DND-41 (cell line): ENCODE results near the gene HSF4.

ENCODE experiments used
- ATAC-seq: fragments of 200-7000 bp; cut with Tn5 transposase; 3 replicates; pipeline ENCODE4 v1.9.1; 2021; ENCODE audit warnings: low read depth; ENCODE audit not compliant: insufficient read depth
- DNase-seq: peaks from one replicate; pipeline ENCODE4 v3.0.0-alpha.2; 2020
- H2AFZ ChIP-seq: 2 replicates; pipeline ENCODE4 v1.6.0; 2012; ENCODE audit warnings: low read depth, low read length
- H3K27ac ChIP-seq: 2 replicates; pipeline ENCODE4 v1.5.1; 2012; ENCODE audit warnings: low read length, inconsistent platforms
- H3K27me3 ChIP-seq: fragments of 200-600 bp; sonication (generic); 2 replicates; pipeline ENCODE4 v1.6.0; 2012; ENCODE audit warnings: low read length, mild to moderate bottlenecking, inconsistent platforms; ENCODE audit not compliant: insufficient read depth, poor library complexity
- H3K36me3 ChIP-seq: 2 replicates; pipeline ENCODE4 v1.5.1; 2012; ENCODE audit warnings: low read length, inconsistent platforms; ENCODE audit not compliant: insufficient read depth
- H3K4me1 ChIP-seq: 2 replicates; pipeline ENCODE4 v1.5.1; 2012; ENCODE audit warnings: mild to moderate bottlenecking, low read length; ENCODE audit not compliant: insufficient read depth
- H3K4me2 ChIP-seq: 2 replicates; pipeline ENCODE4 v1.6.0; 2012; ENCODE audit warnings: mild to moderate bottlenecking, moderate library complexity, low read length, inconsistent platforms; ENCODE audit not compliant: insufficient read depth
- H3K4me3 ChIP-seq, 2 experiments: fragments of 200-600 bp in 1 of 2; shearing (Covaris generic) in 1 of 2; 2 replicates each; pipeline ENCODE4 v1.5.1; 2012 to 2016; ENCODE audit warnings: inconsistent platforms in 2 of 2, low read length in 2 of 2, mild to moderate bottlenecking in 2 of 2, low read depth in 1 of 2, moderate library complexity in 1 of 2
- H3K79me2 ChIP-seq: 2 replicates; pipeline ENCODE4 v1.6.0; 2012; ENCODE audit warnings: low read length, inconsistent platforms; ENCODE audit not compliant: insufficient read depth
- H3K9ac ChIP-seq: 2 replicates; pipeline ENCODE4 v1.6.0; 2012; ENCODE audit warnings: low read depth, mild to moderate bottlenecking, inconsistent platforms, low read length, moderate library complexity
- H3K9me3 ChIP-seq: 2 replicates; pipeline ENCODE4 v1.5.1; 2012; ENCODE audit warnings: low read length, moderate library complexity, mild to moderate bottlenecking, inconsistent platforms; ENCODE audit not compliant: insufficient read depth, severe bottlenecking
- H4K20me1 ChIP-seq: 2 replicates; pipeline ENCODE4 v1.6.0; 2012; ENCODE audit warnings: low read length; ENCODE audit not compliant: insufficient read depth
- CTCF ChIP-seq: IDR thresholded peaks from 2 replicates; pipeline ENCODE4 v1.5.1; 2012; ENCODE audit warnings: borderline replicate concordance, low read length, moderate library complexity, mild to moderate bottlenecking; ENCODE audit not compliant: poor library complexity, severe bottlenecking; ENCODE audit errors: extremely low read depth
- EZH2 ChIP-seq: IDR thresholded peaks from 3 replicates; pipeline ENCODE4 v1.6.1; 2012; ENCODE audit warnings: borderline replicate concordance, low read depth, mild to moderate bottlenecking, moderate library complexity, low read length, inconsistent platforms; ENCODE audit not compliant: severe bottlenecking

HSF4 gene

DNA sequence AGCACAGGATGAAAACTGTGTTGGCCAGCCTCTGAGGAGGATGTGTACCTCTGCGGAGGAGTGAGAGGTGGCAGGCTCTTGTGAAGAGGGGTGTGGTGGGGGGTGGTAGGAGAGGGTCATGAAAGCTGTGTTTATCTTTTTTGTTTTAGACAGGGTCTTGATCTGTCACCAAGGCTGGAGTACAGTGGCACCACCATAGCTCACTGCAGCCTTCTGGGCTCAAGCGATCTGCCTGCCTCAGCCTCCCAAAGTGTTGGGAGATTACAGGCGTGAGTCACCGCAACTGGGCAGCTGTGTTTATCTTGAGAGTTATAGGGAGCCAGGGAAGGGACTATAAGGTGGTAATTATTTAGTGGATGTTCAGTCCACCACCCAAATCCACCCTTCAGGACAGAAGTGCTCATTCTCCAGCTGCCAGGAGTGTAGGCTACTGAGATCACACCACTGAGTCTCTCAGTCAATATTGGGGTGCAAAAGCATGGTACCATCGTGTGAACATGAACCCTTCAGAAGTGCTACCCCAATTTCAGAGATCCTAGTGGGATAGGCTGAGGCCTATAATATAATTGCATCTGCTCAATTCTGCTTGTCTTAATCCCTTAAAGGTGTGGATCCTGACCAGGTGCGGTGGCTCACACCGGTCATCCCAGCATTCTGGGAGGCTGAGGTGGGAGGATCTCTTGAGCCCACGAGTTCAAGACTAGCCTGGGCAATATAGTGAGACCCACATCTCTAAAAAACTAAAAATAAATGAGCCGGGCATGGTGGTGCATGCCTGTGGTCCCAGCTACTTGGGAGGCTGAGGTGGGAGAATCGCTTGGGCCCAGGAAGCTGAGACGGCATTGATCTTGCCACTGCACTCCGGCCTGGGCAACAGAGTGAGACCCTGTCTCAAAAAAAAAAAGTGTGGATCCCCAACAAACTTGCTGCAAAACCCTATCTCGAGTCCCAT, 26.2 kb downstream of the HSF4 start:
- ATAC-seq (no peak), DNase-seq (no peak)
- H3K27ac ChIP-seq = no peak overlapping the region
- peaks cover 40% of the 10 kb centered on the region for H3K4me1 ChIP-seq
- H3K9ac ChIP-seq = peak overlapping the region; percentile 85
- H3K79me2 ChIP-seq = peaks cover 41% of the 10 kb centered on the region
- H2AFZ ChIP-seq = peak overlapping the region; percentile 80
- H3K4me3 ChIP-seq = peak overlapping the region in 1 of 2 experiments; percentile 94; a peak in 1 of 4 replicates
- peaks cover 34% of the 10 kb centered on the region for H3K36me3 ChIP-seq
- H3K4me2 ChIP-seq = peak overlapping the region; percentile 96
- TF ChIP-seq CTCF (no peak), EZH2 (no peak)
- H3K9me3 ChIP-seq = no peaks in the 10 kb centered on the region
- no peaks in the 10 kb centered on the region for H3K27me3 ChIP-seq
- H4K20me1 ChIP-seq = peaks cover 25% of the 10 kb centered on the region

DNA sequence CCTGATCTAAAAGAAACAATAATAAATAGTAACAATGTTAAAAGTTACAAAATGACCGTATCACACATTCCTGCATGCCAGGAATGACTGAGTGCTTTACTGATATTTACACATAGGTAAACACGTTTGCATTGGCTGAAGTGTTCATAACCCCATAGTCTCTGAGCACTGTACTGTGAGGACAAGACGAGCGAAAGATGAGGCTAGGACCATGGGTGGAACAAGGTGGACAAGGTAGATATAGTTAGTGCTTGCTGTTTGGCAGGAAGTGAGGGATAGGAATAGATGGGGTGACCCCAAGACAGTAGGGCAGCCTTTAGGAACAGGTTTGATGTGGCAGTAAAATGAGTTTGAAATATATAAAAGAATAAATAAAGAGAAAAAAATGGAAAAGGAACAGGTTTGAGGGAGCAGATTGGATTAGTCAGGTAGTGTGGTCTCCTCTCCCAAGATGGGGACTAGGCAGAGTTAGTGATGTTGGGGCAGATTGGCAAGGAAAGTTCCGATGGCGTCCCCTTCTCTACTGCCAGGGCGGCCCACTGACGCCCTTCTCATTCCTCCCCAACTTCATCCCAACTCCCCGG, 27.0 kb downstream of the HSF4 start:
- TF ChIP-seq CTCF (no peak), EZH2 (no peak)
- H3K4me1 ChIP-seq = peaks cover 37% of the 10 kb centered on the region
- peak overlapping the region; percentile 80 for H2AFZ ChIP-seq
- ATAC-seq = 0 out of 3 replicates have a peak, but pooled peaks have one; percentile 0
- peaks cover 29% of the 10 kb centered on the region for H4K20me1 ChIP-seq
- H3K27ac ChIP-seq = peak overlapping the region; percentile 80
- H3K27me3 ChIP-seq = no peaks in the 10 kb centered on the region
- peak overlapping the region; percentile 96 for H3K4me2 ChIP-seq
- DNase-seq = no peak
- H3K36me3 ChIP-seq = peaks cover 42% of the 10 kb centered on the region
- peak overlapping the region; percentile 92 to 94; a peak in 3 of 4 replicates for H3K4me3 ChIP-seq
- H3K79me2 ChIP-seq = peaks cover 41% of the 10 kb centered on the region
- H3K9me3 ChIP-seq = no peaks in the 10 kb centered on the region
- peak overlapping the region; percentile 85 for H3K9ac ChIP-seq

DNA sequence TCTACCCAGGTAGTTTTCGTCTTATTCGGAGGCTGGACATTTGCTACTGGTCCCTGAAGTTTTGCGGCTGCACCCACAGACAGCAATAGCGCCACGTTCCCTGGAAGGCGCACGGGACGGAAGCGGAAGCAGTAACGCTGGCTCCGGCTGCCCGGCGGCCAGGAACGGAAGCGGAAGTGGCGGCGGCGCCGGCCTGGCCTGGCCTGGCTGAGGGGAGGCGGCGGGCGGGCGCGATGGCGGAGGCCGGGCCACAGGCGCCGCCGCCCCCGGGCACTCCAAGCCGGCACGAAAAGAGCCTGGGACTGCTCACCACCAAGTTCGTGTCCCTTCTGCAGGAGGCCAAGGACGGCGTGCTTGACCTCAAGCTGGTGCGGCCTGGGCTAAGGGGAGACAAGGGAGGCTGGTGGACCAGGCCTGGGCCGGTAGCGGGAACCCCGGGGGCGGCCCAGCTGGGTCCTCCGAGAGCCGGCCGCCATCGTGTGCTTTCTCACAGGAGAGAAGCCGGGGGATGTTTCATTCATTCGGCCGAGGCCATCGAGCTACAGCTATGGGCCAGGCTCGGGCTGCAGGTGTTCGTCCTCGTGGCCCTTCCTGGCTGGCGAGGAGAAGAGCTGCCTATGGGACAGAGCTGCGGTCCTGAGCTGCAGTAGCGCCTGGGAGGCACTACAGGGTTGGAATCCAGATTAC, 27.6 kb downstream of the HSF4 start, which contains the start of gene E2F4:
E2F4 (plus strand) TSS at position 161 of the 687 bp plus-strand sequence; CDS start at position 234, 73 bp downstream.
- peaks cover 41% of the 10 kb centered on the region for H3K79me2 ChIP-seq
- H4K20me1 ChIP-seq = peaks cover 34% of the 10 kb centered on the region

More for the DNA sequence above, 27.6 kb downstream of the HSF4 start, which contains the start of gene E2F4:
- DNase-seq (peak; percentile 89), ATAC-seq (peak; percentile 98)
- H3K27ac ChIP-seq = peak within 1 kb of the TSS; percentile 80
- H3K4me2 ChIP-seq = peak within 1 kb of the TSS; percentile 96
- H2AFZ ChIP-seq = peak within 1 kb of the TSS; percentile 80
- peaks cover 37% of the 10 kb centered on the region for H3K4me1 ChIP-seq
- no peaks in the 10 kb centered on the region for H3K27me3 ChIP-seq
- no peaks in the 10 kb centered on the region for H3K9me3 ChIP-seq
- peaks cover 48% of the 10 kb centered on the region for H3K36me3 ChIP-seq
- H3K9ac ChIP-seq = peak within 1 kb of the TSS; percentile 85
- peak within 1 kb of the TSS; percentile 92 to 94 for H3K4me3 ChIP-seq
- no peak for TF ChIP-seq CTCF
- TF ChIP-seq EZH2 = no peak
